Measurements from ENCODE around the gene TTL. TPM values are rescaled to one million over a fixed set of nuclear protein-coding genes. Genes with fewer than 3 reads are reported as not detected.
"Not testable (repeated sequence)": the region's sequence is repeated elsewhere in the genome, so short reads cannot be mapped to it uniquely, and the experiment has no call there.

TTL gene
- total RNA-seq, 2 donors from 2014 or later = 21.0 to 27.1 TPM

- no peak overlapping the region for H3K27ac Mint-ChIP-seq
- H3K36me3 Mint-ChIP-seq = peaks cover 0 to 3% of the 10 kb centered on the region in 2 donors
- DNase-seq (ENCODE audit: low spot score in 2 of 2) (no peak), ATAC-seq (no peak)
- no peaks in the 10 kb centered on the region for H3K9me3 Mint-ChIP-seq
Measured at GRCh38 chr2:112493048-112493447, 11.1 kb downstream of the TTL start.

- DNase-seq (ENCODE audit: low spot score in 2 of 2) = no peak
- no peaks in the 10 kb centered on the region for H3K36me3 Mint-ChIP-seq
- H3K9me3 Mint-ChIP-seq = no peaks in the 10 kb centered on the region
- H3K27ac Mint-ChIP-seq = no peak overlapping the region
- no peak for ATAC-seq
Measured at GRCh38 chr2:112493858-112494648, 12.1 kb downstream of the TTL start.

GRCh38 chr2:112494828-112495227 is 12.9 kb downstream of the TTL start:
- no peaks in the 10 kb centered on the region for H3K9me3 Mint-ChIP-seq
- no peak overlapping the region for H3K27ac Mint-ChIP-seq
- DNase-seq (ENCODE audit: low spot score in 2 of 2) = no peak
- no peak for ATAC-seq
- no peaks in the 10 kb centered on the region for H3K36me3 Mint-ChIP-seq

- not testable (repeated sequence) for H3K9me3 Mint-ChIP-seq; H3K36me3 Mint-ChIP-seq; H3K27ac Mint-ChIP-seq; ATAC-seq; DNase-seq (ENCODE audit: low spot score in 2 of 2)
Measured at GRCh38 chr2:112495878-112496277, 13.9 kb downstream of the TTL start.

GRCh38 chr2:112500850-112501484 is 19.0 kb downstream of the TTL start:
- peak in 1 of 2 donors; percentile 13 for DNase-seq (ENCODE audit: low spot score in 2 of 2)
- not testable (repeated sequence) for H3K36me3 Mint-ChIP-seq, H3K27ac Mint-ChIP-seq, H3K9me3 Mint-ChIP-seq
- peak; percentile 65 to 80 for ATAC-seq

GRCh38 chr2:112509239-112509998 is 27.5 kb downstream of the TTL start:
- not testable (repeated sequence) for ATAC-seq; DNase-seq (ENCODE audit: low spot score in 2 of 2); H3K9me3 Mint-ChIP-seq; H3K36me3 Mint-ChIP-seq
- H3K27ac Mint-ChIP-seq = peak overlapping the region in 1 of 2 donors; percentile 1

- Mint-ChIP-seq H3K9me3 (no peaks in the 10 kb centered on the region), H3K36me3 (peaks cover 5 to 30% of the 10 kb centered on the region in 2 donors), H3K27ac (no peak overlapping the region)
- no peak for ATAC-seq
- DNase-seq (ENCODE audit: low spot score in 2 of 2) = no peak
Measured at GRCh38 chr2:112516801-112517200, 34.8 kb downstream of the TTL start.

GRCh38 chr2:112518807-112519206 is 36.9 kb downstream of the TTL start:
- Mint-ChIP-seq H3K36me3 (peaks cover 20 to 44% of the 10 kb centered on the region in 2 donors), H3K27ac (no peak overlapping the region), H3K9me3 (no peaks in the 10 kb centered on the region)
- DNase-seq (ENCODE audit: low spot score in 2 of 2) = no peak
- no peak for ATAC-seq

- ATAC-seq (no peak), DNase-seq (ENCODE audit: low spot score in 2 of 2) (no peak)
- Mint-ChIP-seq H3K36me3 (peaks cover 18 to 42% of the 10 kb centered on the region in 2 donors), H3K9me3 (no peaks in the 10 kb centered on the region), H3K27ac (no peak overlapping the region)
Measured at GRCh38 chr2:112519506-112519905, 37.5 kb downstream of the TTL start.

GRCh38 chr2:112520234-112520783 is 38.4 kb downstream of the TTL start:
- H3K9me3 Mint-ChIP-seq = no peaks in the 10 kb centered on the region
- DNase-seq (ENCODE audit: low spot score in 2 of 2) = no peak
- peaks cover 15 to 36% of the 10 kb centered on the region in 2 donors for H3K36me3 Mint-ChIP-seq
- peak overlapping the region in 1 of 2 donors; percentile 86 for H3K27ac Mint-ChIP-seq
- no peak for ATAC-seq

- no peak overlapping the region for H3K27ac Mint-ChIP-seq
- no peaks in the 10 kb centered on the region for H3K9me3 Mint-ChIP-seq
- ATAC-seq (no peak), DNase-seq (ENCODE audit: low spot score in 2 of 2) (no peak)
- peaks cover 21 to 43% of the 10 kb centered on the region in 2 donors for H3K36me3 Mint-ChIP-seq
Measured at GRCh38 chr2:112523291-112523777, 41.4 kb downstream of the TTL start.

GRCh38 chr2:112524276-112524675 is 42.3 kb downstream of the TTL start:
- not testable (repeated sequence) for DNase-seq (ENCODE audit: low spot score in 2 of 2); ATAC-seq; H3K9me3 Mint-ChIP-seq; H3K27ac Mint-ChIP-seq
- peaks cover 21 to 41% of the 10 kb centered on the region in 2 donors for H3K36me3 Mint-ChIP-seq

- peak overlapping the region in 1 of 2 donors; percentile 72 for H3K27ac Mint-ChIP-seq
- peaks cover 6 to 11% of the 10 kb centered on the region in 2 donors for H3K36me3 Mint-ChIP-seq
- DNase-seq (ENCODE audit: low spot score in 2 of 2) (no peak), ATAC-seq (no peak)
- H3K9me3 Mint-ChIP-seq = no peaks in the 10 kb centered on the region
Measured at GRCh38 chr2:112528541-112528940, 46.6 kb downstream of the TTL start.

- H3K36me3 Mint-ChIP-seq = peaks cover 6 to 11% of the 10 kb centered on the region in 2 donors
Measured at GRCh38 chr2:112529757-112530156, 47.8 kb downstream of the TTL start.

GRCh38 chr2:112530728-112531127 is 48.8 kb downstream of the TTL start:
- ATAC-seq (no peak), DNase-seq (ENCODE audit: low spot score in 2 of 2) (no peak)
- no peaks in the 10 kb centered on the region for H3K9me3 Mint-ChIP-seq
- no peak overlapping the region for H3K27ac Mint-ChIP-seq
- H3K36me3 Mint-ChIP-seq = peaks cover 6 to 11% of the 10 kb centered on the region in 2 donors

More at GRCh38 chr2:112529757-112530156, 47.8 kb downstream of the TTL start:
- Mint-ChIP-seq H3K9me3 (no peaks in the 10 kb centered on the region), H3K27ac (no peak overlapping the region)
- DNase-seq (ENCODE audit: low spot score in 2 of 2) (no peak), ATAC-seq (no peak)

GRCh38 chr2:112534826-112535225 is 52.9 kb downstream of the TTL start:
- Mint-ChIP-seq H3K9me3 (no peaks in the 10 kb centered on the region), H3K27ac (no peak overlapping the region)

GRCh38 chr2:112536665-112537064 is 54.7 kb downstream of the TTL start:
- not testable (repeated sequence) for H3K9me3 Mint-ChIP-seq; DNase-seq (ENCODE audit: low spot score in 2 of 2); ATAC-seq; H3K27ac Mint-ChIP-seq; H3K36me3 Mint-ChIP-seq

More at GRCh38 chr2:112534826-112535225, 52.9 kb downstream of the TTL start:
- DNase-seq (ENCODE audit: low spot score in 2 of 2) = no peak
- no peak for ATAC-seq
- H3K36me3 Mint-ChIP-seq = no peaks in the 10 kb centered on the region
